22Rv1 (cell line): ENCODE measurements around the gene KATNAL1.

Source experiments
- ZFX ChIP-seq: fragments of 450-650 bp; IDR thresholded peaks from 2 replicates; pipeline ENCODE4 v1.6.1; 2017; ENCODE audit warnings: antibody characterized with exemption, borderline replicate concordance
- TF ChIP-seq, protein P1 (sequence below): fragments of 450-650 bp; IDR thresholded peaks from 2 replicates; pipeline ENCODE4 v1.5.1; 2017; ENCODE audit warnings: mild to moderate bottlenecking

DNA sequence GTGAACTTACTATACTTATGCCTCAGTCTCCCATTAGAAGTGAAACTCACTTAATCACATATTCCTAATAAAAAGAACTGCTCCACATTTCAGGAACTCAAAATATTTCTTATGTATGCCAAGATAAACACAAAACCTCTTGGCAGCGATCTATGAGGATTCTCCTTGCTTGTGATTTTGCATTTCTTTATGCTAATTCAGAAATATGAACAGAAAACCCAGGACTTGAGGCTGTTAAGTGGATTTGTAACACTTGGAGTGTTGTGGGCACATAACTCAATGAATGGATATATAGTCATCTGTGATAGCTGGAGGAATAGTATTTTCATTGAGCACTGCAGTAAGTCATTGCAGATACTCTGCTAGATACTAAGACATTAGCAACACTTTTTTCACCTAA is 5.6 kb upstream of the KATNAL1 start:
- TF ChIP-seq ZFX = no peak
- TF ChIP-seq, protein P1, sequence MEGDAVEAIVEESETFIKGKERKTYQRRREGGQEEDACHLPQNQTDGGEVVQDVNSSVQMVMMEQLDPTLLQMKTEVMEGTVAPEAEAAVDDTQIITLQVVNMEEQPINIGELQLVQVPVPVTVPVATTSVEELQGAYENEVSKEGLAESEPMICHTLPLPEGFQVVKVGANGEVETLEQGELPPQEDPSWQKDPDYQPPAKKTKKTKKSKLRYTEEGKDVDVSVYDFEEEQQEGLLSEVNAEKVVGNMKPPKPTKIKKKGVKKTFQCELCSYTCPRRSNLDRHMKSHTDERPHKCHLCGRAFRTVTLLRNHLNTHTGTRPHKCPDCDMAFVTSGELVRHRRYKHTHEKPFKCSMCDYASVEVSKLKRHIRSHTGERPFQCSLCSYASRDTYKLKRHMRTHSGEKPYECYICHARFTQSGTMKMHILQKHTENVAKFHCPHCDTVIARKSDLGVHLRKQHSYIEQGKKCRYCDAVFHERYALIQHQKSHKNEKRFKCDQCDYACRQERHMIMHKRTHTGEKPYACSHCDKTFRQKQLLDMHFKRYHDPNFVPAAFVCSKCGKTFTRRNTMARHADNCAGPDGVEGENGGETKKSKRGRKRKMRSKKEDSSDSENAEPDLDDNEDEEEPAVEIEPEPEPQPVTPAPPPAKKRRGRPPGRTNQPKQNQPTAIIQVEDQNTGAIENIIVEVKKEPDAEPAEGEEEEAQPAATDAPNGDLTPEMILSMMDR = no peak
